ENCODE data around the gene TMEM255B. TPM values are rescaled to one million over a fixed set of nuclear protein-coding genes. Genes with fewer than 3 reads are reported as not detected.
"Not testable (repeated sequence)": the region's sequence is repeated elsewhere in the genome, so short reads cannot be mapped to it uniquely, and the experiment has no call there.

The TMEM255B gene
- total and polyA plus RNA-seq, 9 of the 15 experiments (the other 6 are each of a cell fraction or from before 2014, with no cell fraction given), result 0.01 to 0.75 (median 0.23) TPM

DNA sequence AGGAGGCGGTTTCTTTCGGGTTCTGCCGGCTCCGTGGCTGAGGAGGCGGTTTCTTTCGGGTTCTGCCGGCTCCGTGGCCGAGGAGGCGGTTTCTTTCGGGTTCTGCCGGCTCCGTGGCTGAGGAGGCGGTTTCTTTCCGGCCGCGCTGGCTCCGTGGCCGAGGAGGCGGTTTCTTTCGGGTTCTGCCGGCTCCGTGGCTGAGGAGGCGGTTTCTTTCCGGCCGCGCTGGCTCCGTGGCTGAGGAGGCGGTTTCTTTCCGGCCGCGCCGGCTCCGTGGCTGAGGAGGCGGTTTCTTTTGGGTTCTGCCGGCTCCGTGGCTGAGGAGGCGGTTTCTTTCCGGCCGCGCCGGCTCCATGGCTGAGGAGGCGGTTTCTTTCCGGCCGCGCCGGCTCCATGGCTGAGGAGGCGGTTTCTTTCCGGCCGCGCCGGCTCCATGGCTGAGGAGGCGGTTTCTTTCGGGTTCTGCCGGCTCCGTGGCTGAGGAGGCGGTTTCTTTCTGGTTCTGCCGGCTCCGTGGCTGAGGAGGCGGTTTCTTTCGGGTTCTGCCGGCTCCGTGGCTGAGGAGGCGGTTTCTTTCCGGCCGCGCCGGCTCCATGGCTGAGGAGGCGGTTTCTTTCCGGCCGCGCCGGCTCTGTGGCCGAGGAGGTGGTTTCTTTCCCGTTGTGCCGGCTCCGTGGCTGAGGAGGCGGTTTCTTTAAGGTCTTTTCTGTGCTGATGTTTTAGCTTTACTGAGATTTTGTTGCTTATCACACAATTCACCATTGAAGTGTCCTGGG lies 6.6 kb upstream of the TMEM255B start:
- intact Hi-C loops (cut with micrococcal nuclease); H4K20me1 ChIP-seq (replicated peaks; ENCODE audit: control insufficient read depth, insufficient read depth, low read length); ATAC-seq; FAIRE-seq; H3K9me3 ChIP-seq (replicated peaks; ENCODE audit: control insufficient read depth, insufficient read depth, low read depth, low read length); H3K79me2 ChIP-seq (ENCODE audit: control insufficient read depth, insufficient read depth, low read length); H3K9me1 ChIP-seq (ENCODE audit: control insufficient read depth, insufficient read depth, low read length); H3K36me3 ChIP-seq (ENCODE audit: control insufficient read depth, insufficient read depth, low read length); in situ Hi-C loops (cut with MboI); BruUV-seq (replicated peaks); H3K27ac ChIP-seq (ENCODE audit: extremely low read depth, low read depth, low read length); CTCF ChIA-PET (ENCODE audit: low intra/inter-chr PET ratio): not testable (repeated sequence)
- H3K9ac ChIP-seq (ENCODE audit: insufficient read depth in 1 of 2, low read depth in 2 of 2, low read length in 2 of 2), result peak overlapping the region in 1 of 2 experiments; percentile 85; a peak in 3 of 4 replicates
- peaks cover 22 to 72% of the 10 kb centered on the region in 2 experiments for H3K27me3 ChIP-seq (ENCODE audit: control insufficient read depth in 2 of 2, insufficient read depth in 2 of 2, low read length in 2 of 2)
- H2AFZ ChIP-seq (ENCODE audit: low read depth, low read length), result peak overlapping the region; percentile 24; the same call in 1 of the 2 replicates
- peak in 1 of 4 experiments; percentile 19 for DNase-seq (ENCODE audit: extremely low read depth in 1 of 4, low spot score in 3 of 4)
- 3% methylated on average over 5 of the region's 78 CpGs for WGBS (ENCODE audit: insufficient coverage, low coverage, missing lambda C conversion rate)
- POLR2A ChIA-PET, result interaction anchor here (0.6 kb wide), 1 partner anchor 109 kb away, joined by 3 read pairs; no protein-coding TSS in a partner anchor
- H3K4me2 ChIP-seq (ENCODE audit: insufficient read depth, low read length), result peak overlapping the region; percentile 46
- TF ChIP-seq POLR2G (IDR thresholded peaks at IDR 0.05; ENCODE audit: low read depth, low read length), result peak; percentile 42; the same call in 1 of the 2 replicates
- TF ChIP-seq RBFOX2 (IDR thresholded peaks at IDR 0.05; ENCODE audit: low read depth, low read length), result 0 out of 2 replicates have a peak, but pooled peaks have one; percentile 13
- TF ChIP-seq, protein P1, sequence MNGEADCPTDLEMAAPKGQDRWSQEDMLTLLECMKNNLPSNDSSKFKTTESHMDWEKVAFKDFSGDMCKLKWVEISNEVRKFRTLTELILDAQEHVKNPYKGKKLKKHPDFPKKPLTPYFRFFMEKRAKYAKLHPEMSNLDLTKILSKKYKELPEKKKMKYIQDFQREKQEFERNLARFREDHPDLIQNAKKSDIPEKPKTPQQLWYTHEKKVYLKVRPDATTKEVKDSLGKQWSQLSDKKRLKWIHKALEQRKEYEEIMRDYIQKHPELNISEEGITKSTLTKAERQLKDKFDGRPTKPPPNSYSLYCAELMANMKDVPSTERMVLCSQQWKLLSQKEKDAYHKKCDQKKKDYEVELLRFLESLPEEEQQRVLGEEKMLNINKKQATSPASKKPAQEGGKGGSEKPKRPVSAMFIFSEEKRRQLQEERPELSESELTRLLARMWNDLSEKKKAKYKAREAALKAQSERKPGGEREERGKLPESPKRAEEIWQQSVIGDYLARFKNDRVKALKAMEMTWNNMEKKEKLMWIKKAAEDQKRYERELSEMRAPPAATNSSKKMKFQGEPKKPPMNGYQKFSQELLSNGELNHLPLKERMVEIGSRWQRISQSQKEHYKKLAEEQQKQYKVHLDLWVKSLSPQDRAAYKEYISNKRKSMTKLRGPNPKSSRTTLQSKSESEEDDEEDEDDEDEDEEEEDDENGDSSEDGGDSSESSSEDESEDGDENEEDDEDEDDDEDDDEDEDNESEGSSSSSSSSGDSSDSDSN (IDR thresholded peaks at IDR 0.05; ENCODE audit: borderline replicate concordance in 1 of 2, low read depth in 2 of 2, low read length in 2 of 2), result 0 out of 4 replicates have a peak, but pooled peaks of 1 of the 2 experiments have one; percentile 73
- TF ChIP-seq PTBP1 (IDR thresholded peaks at IDR 0.05; ENCODE audit: low read depth, low read length), result 0 out of 2 replicates have a peak, but pooled peaks have one; percentile 29
- H3K4me3 ChIP-seq, result peak overlapping the region; percentile 35
- peaks cover 10 to 27% of the 10 kb centered on the region in 2 experiments for H3K4me1 ChIP-seq (replicated peaks in 1 of 2; ENCODE audit: control insufficient read depth in 2 of 2, insufficient read depth in 2 of 2, low read length in 2 of 2)
